ENCODE measurements around the gene TBC1D20. TPM values are rescaled to one million over a fixed set of nuclear protein-coding genes. Genes with fewer than 3 reads are reported as not detected.

The TBC1D20 gene
- total and polyA plus RNA-seq, 2 of the 4 experiments (the other 2 are of a cell fraction) = 39.1 to 42.8 TPM

DNA sequence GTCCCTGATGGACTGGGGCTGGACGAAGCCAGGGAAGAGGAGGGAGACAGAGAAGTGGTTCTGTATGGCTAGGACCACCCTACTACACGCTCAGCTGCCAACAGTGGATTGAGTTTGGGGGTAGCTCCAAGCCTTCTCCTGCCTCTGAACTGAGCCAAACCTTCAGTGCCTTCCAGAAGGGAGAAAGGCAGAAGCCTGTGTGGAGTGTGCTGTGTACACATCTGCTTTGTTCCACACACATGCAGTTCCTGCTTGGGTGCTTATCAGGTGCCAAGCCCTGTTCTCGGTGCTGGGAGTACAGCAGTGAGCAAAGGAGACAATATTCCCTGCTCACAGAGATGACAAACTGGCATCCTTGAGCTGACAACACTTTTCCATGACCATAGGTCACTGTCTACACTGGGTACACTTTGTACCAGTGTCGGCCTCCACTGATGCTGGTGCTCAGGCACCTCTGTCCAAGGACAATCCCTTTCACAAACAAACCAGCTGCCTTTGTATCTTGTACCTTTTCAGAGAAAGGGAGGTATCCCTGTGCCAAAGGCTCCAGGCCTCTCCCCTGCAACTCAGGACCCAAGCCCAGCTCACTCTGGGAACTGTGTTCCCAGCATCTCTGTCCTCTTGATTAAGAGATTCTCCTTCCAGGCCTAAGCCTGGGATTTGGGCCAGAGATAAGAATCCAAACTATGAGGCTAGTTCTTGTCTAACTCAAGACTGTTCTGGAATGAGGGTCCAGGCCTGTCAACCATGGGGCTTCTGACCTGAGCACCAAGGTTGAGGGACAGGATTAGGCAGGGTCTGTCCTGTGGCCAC, 65.5 kb downstream of the TBC1D20 start:
- no peak overlapping the region for H3K9ac ChIP-seq (ENCODE audit: low read depth, low read length)
- peaks cover 3 to 8% of the 10 kb centered on the region in 2 experiments; a peak in 2 of 4 replicates for H3K79me1 ChIP-seq (ENCODE audit: low read depth in 1 of 2, low read length in 2 of 2)
- peaks cover 9% of the 10 kb centered on the region; the same call in 1 of the 2 replicates for H3K9me1 ChIP-seq (ENCODE audit: insufficient read depth, low read length)
- H4K20me1 ChIP-seq (ENCODE audit: insufficient read depth, low read length) = peaks cover 17% of the 10 kb centered on the region
- H3K4me2 ChIP-seq (ENCODE audit: low read depth, low read length) = no peak overlapping the region
- H3K56ac ChIP-seq (ENCODE audit: extremely low read depth, insufficient read depth, low read length) = no peak overlapping the region
- H2BK120ac ChIP-seq (ENCODE audit: low read depth, low read length) = no peak overlapping the region
- no peak overlapping the region for H2BK20ac ChIP-seq (ENCODE audit: low read depth, low read length)
- H2AK9ac ChIP-seq (replicated peaks; ENCODE audit: low read depth, low read length, poor library complexity) = no peak overlapping the region
- WGBS, 2 experiments (ENCODE audit: extremely low coverage in 2 of 2, insufficient read length in 1 of 2) = 100% methylated on average over 1 of the region's 4 CpGs; no CpG with 5 or more reads in 1 of the 2 experiments
- H2BK15ac ChIP-seq (ENCODE audit: low read depth, low read length) = no peak overlapping the region
- H3K4me1 ChIP-seq (ENCODE audit: control insufficient read depth, insufficient read depth, low read length) = peaks cover 2% of the 10 kb centered on the region; the same call in 1 of the 2 replicates
- no peak overlapping the region for H2AK5ac ChIP-seq (ENCODE audit: low read depth, low read length)
- no peak overlapping the region for H3K18ac ChIP-seq (ENCODE audit: low read depth, low read length)
- H3K27me3 ChIP-seq (ENCODE audit: control insufficient read depth, insufficient read depth, low read length) = no peaks in the 10 kb centered on the region
- no peak overlapping the region for H4K91ac ChIP-seq (ENCODE audit: insufficient read depth, low read depth, low read length)
- no peak overlapping the region for H2AFZ ChIP-seq (replicated peaks; ENCODE audit: low read length, poor library complexity)
- H3K4me3 ChIP-seq (ENCODE audit: insufficient read depth, low read depth, low read length) = no peak overlapping the region
- POLR2A ChIA-PET (ENCODE audit: unreplicated experiment) = no interaction called here
- H3K14ac ChIP-seq (replicated peaks; ENCODE audit: low read depth, low read length) = no peak overlapping the region
- no peak overlapping the region for H3K4ac ChIP-seq (ENCODE audit: low read depth, low read length)
- peaks cover 47% of the 10 kb centered on the region for H3K36me3 ChIP-seq (ENCODE audit: control insufficient read depth, insufficient read depth, low read length)
- ATAC-seq (ENCODE audit: low read depth) = no peak
- H2BK5ac ChIP-seq (ENCODE audit: low read depth, low read length, poor library complexity, severe bottlenecking) = no peak overlapping the region
- TF ChIP-seq MXI1 (IDR thresholded peaks at IDR 0.05; ENCODE audit: borderline replicate concordance, low read depth, low read length) = no peak
- no peak for TF ChIP-seq RCOR1 (IDR thresholded peaks at IDR 0.05; ENCODE audit: insufficient replicate concordance, low read length)
- dilution Hi-C loops (cut with HindIII; ENCODE audit: low sequenced_read_pairs, unreplicated experiment) = no loop called here
- no peaks in the 10 kb centered on the region for H3K9me3 ChIP-seq (ENCODE audit: control insufficient read depth, insufficient read depth, low read length)
- H3K23ac ChIP-seq (ENCODE audit: low read depth, low read length) = no peak overlapping the region
- CTCF ChIA-PET = no interaction called here
- intact Hi-C loops (cut with micrococcal nuclease) = no loop called here
- no peak overlapping the region for H3K27ac ChIP-seq (ENCODE audit: insufficient read depth, low read length)
- in situ Hi-C loops (cut with MboI; ENCODE audit: low sequenced_read_pairs) = no loop called here
- no peak overlapping the region for H4K8ac ChIP-seq (ENCODE audit: low read depth in 2 of 2, low read length in 2 of 2)
- TSS peak; percentile 76 for BruUV-seq (replicated peaks)
- no peak for DNase-seq
- no peak overlapping the region for H4K5ac ChIP-seq (ENCODE audit: low read depth, low read length)

Measured in IMR-90 (cell line).